GM19395 (cell line): ENCODE results near the gene FSTL4.
"Not testable (repeated sequence)": the region's sequence is repeated elsewhere in the genome, so short reads cannot be mapped to it uniquely, and the experiment has no call there.

ENCODE experiments used
- ATAC-seq: cut with Tn5 transposase; IDR thresholded peaks from one replicate; pipeline ENCODE4 v1.9.1; 2021; ENCODE audit warnings: mild to moderate bottlenecking, moderate library complexity; ENCODE audit not compliant: unreplicated experiment

Gene FSTL4

DNA sequence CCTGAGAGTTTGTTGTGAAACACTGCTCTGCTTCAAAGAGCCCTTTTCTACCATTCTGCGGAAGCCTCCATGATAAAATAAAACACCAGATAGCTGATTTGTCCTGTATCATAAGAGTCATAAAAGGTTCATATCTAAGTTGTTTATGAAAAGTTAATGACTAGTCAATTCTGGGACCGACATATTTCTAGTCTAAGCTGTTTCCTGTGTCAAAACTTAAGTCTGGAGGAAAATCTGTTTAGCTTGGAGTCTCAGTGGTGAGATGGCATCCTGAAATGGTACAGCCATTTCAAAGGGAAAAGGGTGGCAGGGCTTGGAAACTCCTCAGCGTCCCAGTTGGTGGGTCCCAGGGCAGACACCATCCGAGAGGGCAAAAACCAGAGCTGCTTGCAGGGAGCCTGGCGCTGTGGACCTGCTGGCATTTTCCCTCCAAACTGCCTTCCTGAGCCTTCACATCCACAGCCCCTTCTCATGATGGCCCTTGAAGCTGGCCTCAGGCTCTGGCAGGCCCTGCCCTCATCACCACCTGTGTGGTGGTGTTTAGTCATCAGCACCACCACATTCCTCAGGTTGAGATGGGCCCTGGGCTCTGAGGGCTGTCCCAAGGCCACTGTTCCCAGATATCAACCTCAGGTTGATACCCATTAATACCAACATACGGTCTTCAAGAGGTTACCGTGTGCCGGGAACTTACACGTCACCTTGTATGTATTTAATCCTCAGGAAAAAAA, 376.5 kb downstream of the FSTL4 start:
- ATAC-seq, result no peak

DNA sequence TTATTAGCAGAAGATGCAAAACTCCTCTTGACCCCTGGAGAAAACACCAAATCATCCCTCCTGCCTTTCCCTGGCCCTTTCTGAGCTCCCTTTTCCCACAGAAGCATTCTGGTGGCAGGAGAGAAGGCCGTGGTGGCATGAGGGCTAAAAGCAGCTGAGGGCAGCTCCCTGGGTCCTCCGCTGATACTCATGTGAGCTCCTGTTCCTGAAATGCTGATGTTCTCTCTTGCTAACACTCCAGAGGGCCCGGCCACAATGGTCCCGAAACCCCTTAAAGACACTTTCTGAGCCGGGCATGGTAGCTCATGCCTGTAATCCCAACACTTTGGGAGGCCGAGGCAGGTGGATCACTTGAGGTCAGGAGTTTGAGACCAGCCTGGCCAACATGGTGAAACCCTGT, 377.4 kb downstream of the FSTL4 start:
- ATAC-seq, result no peak

DNA sequence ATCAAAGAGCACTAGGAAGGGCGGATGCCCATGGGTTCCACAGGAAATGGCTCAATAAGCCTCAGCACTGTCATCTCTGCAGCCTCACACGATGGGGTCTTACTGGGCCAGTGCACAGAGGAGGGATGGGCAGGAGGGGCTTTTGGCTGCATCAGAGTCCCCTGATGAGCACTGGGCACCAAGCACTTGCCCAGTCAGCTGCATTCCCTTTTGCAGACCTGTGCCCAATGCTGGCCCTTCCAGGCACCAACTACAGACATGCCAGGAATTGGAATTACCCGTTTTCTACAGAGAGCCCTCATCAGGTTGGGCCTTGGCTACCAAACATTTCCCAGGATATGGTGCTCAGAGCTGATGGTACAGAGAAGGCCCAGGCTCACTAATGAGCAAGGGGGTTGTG, 378.1 kb downstream of the FSTL4 start:
- ATAC-seq, result no peak

GRCh38 chr5:133233616-133234015, 378.7 kb downstream of the FSTL4 start:
- no peak for ATAC-seq

DNA sequence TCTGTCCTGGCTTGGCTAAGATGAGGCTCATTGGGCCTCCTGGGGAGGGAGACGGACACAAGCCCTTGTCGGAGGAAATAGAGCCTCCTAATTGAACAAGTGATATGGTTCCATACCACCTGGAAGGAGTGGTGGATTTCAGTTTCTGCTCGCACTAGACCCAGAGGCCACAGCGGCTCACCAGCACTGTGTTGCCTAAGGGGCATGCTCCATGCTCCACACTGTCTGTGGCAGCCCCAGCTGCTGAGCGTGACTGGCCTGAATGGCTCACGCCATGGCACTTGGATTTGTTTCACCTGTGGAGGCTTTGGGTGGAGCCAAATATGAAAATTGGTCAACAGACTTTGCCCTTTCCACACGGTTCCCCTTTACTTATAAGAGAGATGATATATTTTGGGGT, 379.4 kb downstream of the FSTL4 start:
- no peak for ATAC-seq

- no peak for ATAC-seq
Observed at GRCh38 chr5:133232435-133232834, 379.9 kb downstream of the FSTL4 start.

DNA sequence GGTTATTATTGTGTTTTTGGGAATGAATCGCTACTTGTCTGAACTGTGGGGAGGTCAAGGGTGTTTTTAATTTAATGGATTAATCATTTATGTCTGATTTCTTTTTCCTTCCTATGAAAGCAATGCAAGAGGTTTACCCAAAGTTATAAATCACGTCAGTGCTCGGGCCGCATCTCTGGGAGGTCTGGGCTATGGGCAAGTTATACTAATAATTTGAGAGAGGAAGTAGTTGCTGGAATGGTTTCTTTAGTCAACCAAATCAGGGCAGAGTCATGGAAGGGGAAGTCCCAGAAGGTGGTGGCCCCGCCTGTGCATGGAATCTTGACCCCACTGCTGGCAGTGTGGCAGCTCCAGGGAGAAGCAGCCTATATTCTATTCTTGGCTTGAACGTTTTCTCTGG, 380.3 kb downstream of the FSTL4 start:
- no peak for ATAC-seq

DNA sequence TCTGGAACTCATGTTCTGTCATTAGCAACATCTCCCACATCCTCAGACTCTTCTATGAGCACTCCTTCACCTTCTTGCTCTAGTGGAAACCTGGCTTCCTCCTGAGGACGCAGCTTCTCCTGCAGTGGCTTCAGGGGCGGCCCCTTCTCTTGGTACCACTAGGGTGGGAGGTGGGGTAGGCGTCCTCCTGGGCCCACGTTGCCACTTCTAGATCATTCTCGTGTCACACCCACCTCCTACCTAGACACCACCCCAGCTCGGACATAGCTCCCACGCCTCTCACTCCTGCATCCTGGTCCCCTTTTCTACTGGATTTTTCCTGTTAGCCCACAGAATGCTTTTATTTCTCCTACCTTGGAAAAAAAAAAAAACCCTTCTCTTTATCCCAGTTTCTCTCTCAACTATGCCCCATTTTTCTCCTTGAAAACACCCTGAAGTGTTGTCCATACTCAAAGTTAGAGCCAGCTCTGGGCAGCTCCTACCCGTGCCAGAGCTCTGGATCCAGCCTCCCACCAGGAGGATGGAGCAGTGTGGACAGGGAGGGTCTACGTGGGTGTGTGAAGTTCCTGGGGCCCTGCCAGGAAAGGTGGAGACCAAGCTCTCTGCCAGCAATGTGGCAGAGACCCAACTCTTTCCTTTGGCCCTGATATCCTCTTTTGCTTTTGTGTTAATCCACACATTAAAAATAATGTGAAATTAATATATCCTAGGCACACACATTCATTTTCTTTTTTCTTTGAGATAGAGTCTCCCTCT, 381.3 kb downstream of the FSTL4 start:
- ATAC-seq, result no peak

- ATAC-seq, result no peak
Observed at GRCh38 chr5:133229931-133230664, 382.2 kb downstream of the FSTL4 start.

DNA sequence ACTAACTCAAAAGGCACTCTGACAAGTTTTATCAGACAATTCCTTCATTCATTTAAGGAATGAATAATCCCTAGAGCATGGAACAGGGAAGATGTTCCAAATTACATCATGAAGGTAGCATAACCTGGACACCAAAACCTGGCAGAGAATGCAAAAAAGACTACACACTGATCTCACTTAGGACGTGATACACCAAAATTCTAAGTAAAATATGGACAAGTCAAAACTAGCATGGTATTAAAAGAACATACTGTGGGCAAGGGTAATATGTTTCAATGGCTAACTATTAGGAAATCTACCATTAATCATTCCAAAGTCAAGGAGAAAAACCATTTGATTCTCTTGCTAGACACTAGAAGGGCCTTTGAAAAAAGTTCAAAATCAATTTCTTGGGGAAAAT, 384.0 kb downstream of the FSTL4 start:
- ATAC-seq, result no peak

DNA sequence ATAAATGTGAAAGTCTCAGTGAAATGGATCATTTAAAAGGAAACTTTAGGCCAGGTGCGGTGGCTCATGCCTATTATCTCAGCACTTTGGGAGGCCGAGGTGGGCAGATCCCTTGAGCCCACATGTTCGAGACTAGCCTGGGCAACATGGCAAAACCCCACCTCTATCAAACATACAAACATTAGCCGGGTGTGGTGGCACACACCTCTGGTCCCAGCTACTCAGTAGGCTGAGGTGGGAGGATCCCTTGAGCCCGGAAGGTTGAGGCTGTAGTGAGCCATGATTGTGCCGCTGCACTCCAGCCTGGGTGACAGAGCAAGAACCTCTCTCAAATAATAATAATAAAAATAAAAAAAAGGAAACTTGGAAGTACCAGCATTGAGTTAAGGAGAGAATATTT, 384.4 kb downstream of the FSTL4 start:
- no peak for ATAC-seq

DNA sequence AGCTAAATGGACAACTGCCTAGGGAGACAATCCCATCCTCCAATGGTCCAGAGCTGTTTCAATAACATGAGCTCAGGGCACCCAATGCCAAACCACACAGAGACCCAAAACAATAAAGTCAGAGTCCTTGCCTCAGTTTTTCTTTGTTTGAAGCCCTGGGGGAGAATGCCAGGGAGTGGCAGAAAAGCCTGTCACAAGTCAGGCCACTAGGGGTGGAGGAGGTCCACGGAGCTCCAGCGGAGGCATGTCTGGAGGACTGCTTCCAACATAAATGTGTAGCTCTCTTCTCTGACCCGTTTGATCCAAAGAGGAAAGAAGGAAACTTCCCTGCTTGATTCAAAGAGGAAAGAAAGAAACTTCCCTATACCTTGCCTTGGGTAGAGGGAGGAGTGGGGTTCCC, 385.3 kb downstream of the FSTL4 start:
- ATAC-seq, result no peak

DNA sequence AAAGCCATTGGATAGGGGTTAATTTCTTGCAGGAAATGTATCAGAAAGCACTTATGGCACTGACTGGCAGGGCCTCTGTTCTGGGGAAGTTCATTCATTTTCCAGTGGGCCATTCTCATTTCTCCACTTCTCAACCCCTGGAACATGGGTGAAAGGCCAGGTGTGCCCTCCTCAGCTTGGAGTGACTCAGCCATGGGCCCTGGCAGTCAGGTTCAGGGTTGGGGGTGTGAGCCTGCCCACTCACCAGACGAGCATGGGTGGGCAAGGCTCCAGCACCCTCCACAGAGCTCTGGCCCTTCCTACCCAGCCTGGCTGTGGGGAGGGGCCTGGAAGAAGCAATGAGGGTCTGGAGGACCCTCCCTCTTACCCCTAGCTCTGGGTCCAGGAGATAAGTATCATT, 386.2 kb downstream of the FSTL4 start:
- ATAC-seq, result no peak

DNA sequence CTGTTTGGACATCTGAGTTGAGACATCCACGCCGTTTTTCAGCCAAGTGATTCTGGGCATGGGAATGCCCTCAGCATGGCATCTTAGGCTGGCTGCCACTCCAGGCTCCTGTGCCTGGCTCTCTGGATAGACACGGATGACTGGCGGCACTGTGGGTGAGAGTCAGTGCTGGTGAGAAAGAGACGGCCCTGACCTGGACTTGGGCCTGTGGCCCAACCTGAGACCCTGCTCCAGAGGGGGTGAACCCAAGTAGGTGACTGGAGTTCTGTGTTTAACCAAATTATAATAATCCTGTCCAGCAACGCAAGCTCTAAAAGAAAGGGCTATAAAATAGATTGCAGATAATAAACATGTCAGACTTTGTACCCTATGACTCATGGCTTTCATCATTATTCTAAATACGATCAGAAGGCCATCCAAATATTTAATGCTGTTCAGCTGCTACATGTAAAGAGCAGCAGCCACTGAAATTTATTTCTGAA, 386.6 kb downstream of the FSTL4 start:
- no peak for ATAC-seq

GRCh38 chr5:133222979-133223378, 389.4 kb downstream of the FSTL4 start:
- no peak for ATAC-seq

DNA sequence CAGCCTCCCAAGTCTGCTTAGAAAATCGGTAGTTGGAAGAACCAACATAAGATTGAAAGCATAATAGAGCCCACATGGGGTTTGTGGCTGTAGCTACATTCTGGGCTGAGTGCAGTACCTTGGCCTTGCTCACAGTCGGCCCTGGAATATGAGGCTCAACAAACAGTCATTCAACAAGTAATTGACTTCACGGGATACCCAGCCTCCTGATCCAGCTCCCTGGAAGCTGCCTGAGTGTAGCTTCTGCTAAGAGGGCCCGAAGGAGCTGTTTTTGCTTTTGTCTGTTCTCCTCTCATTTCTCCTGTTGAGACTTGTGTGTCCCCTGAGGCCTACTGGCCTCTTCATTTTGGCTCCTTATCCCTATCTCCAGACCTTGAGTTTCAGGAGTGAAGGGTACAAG, 389.8 kb downstream of the FSTL4 start:
- ATAC-seq, result no peak

DNA sequence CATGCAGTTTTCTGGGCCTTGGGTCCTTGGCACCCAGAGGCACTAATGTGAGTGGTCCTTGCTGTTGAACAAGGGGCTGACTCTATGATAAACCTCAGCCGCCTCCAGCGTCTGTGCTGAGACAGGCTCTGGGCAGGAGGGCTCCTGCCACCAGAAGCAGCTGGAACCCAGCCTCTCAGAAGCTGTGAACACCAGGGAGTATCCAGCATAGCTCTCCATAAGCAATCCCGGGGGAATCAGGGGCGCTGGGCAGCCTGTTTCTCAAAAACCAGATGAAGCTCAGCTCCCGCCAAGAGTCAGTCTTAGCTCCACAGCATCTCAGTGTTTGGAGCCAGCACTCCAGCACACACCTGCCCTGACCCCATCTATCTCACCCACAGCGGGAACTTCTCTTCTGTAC, 390.3 kb downstream of the FSTL4 start:
- ATAC-seq, result no peak

GRCh38 chr5:133220851-133221674, 391.3 kb downstream of the FSTL4 start:
- ATAC-seq, result no peak

DNA sequence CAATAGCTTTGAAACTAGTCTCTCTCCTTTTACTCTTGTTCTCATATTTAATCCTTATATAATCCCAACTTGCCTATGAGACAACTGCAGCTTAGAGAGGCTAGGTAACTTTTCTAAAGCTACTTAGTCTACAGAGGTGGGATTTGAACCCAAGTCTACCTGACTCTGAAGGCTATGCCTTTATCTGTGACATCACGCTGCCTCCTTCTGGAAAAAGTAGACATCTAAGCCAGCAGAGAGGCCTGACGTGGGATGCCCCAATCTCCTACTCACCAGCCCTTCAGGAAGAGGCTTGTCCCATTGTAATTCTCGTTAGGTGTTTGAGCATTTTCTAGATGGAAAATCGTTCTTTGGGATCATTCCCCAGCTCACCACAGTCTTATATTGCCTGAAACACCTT, 393.0 kb downstream of the FSTL4 start:
- no peak for ATAC-seq

DNA sequence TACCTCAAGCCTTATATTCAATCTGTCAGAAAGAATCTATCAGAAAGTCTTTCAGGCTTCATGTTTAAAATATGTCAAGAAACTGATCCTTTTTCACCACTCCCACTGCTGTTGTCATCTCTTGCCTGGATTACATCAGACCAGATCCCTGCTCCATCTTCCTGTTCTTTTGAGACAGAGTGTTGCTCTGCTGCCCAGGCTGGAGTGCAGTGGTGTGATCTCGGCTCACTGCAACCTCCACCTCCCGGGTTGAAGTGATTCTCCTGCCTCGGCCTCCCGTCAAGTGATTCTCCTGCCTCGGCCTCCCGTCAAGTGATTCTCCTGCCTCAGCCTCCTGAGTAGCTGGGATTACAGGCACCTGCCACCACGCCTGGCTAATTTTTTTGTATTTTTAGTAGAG, 396.2 kb downstream of the FSTL4 start:
- not testable (repeated sequence) for ATAC-seq
